Left forelimb (tissue), 1 donor: ENCODE data around the gene C1orf122.

Source experiments
- DNase-seq: peaks from one replicate; pipeline ENCODE4 v3.0.0-alpha.2; 2018; ENCODE audit warnings: low spot score

Gene C1orf122

GRCh38 chr1:37797750-37798345, 9.7 kb upstream of the C1orf122 start:
- DNase-seq, result no peak

- DNase-seq, result no peak
Measured at GRCh38 chr1:37802439-37802838, 5.2 kb upstream of the C1orf122 start.

GRCh38 chr1:37807220-37807554, 403 bp upstream of the C1orf122 start:
- DNase-seq, result no peak

GRCh38 chr1:37808369-37809319, 1.1 kb downstream of the C1orf122 start:
- no peak for DNase-seq

- DNase-seq, result no peak
Measured at GRCh38 chr1:37809942-37810341, 2.4 kb downstream of the C1orf122 start.

GRCh38 chr1:37811027-37811655, 3.6 kb downstream of the C1orf122 start:
- no peak for DNase-seq

- DNase-seq, result no peak
Measured at GRCh38 chr1:37813529-37814145, 6.0 kb downstream of the C1orf122 start.

GRCh38 chr1:37814252-37814651, 6.7 kb downstream of the C1orf122 start:
- DNase-seq, result no peak

- DNase-seq, result no peak
Measured at GRCh38 chr1:37817481-37817880, 9.9 kb downstream of the C1orf122 start.

GRCh38 chr1:37821481-37821880, 13.9 kb downstream of the C1orf122 start:
- DNase-seq, result no peak

- no peak for DNase-seq
Measured at GRCh38 chr1:37822906-37823815, 15.6 kb downstream of the C1orf122 start.

- no peak for DNase-seq
Measured at GRCh38 chr1:37824001-37824400, 16.4 kb downstream of the C1orf122 start.

GRCh38 chr1:37825506-37825905, 17.9 kb downstream of the C1orf122 start:
- no peak for DNase-seq

- DNase-seq, result no peak
Measured at GRCh38 chr1:37828410-37829074, 21.0 kb downstream of the C1orf122 start.

- no peak for DNase-seq
Measured at GRCh38 chr1:37831109-37831508, 23.5 kb downstream of the C1orf122 start.

- no peak for DNase-seq
Measured at GRCh38 chr1:37831809-37832208, 24.2 kb downstream of the C1orf122 start.

GRCh38 chr1:37836788-37837187, 29.2 kb downstream of the C1orf122 start:
- no peak for DNase-seq

GRCh38 chr1:37839676-37840075, 32.1 kb downstream of the C1orf122 start:
- DNase-seq, result no peak

- no peak for DNase-seq
Measured at GRCh38 chr1:37840711-37841110, 33.1 kb downstream of the C1orf122 start.

- DNase-seq, result no peak
Measured at GRCh38 chr1:37841652-37842051, 34.1 kb downstream of the C1orf122 start.

- DNase-seq, result no peak
Measured at GRCh38 chr1:37844536-37844935, 36.9 kb downstream of the C1orf122 start.
